Endothelial cell (in vitro differentiated cells): ENCODE measurements around the gene TRABD2B. TPM values are rescaled to one million over a fixed set of nuclear protein-coding genes. Genes with fewer than 3 reads are reported as not detected.

Experiments used
- DNase-seq: peaks from one replicate; pipeline ENCODE4 v3.0.0; 2021; ENCODE audit warnings: low spot score
- H3K27ac Mint-ChIP-seq: one replicate; pipeline ENCODE4 v1.8.0; 2021; ENCODE audit warnings: mixed read lengths, inconsistent platforms; ENCODE audit not compliant: unreplicated experiment
- H3K27me3 Mint-ChIP-seq: one replicate; pipeline ENCODE4 v1.8.0; 2021; ENCODE audit warnings: mild to moderate bottlenecking, moderate library complexity, mixed read lengths, inconsistent platforms; ENCODE audit not compliant: unreplicated experiment
- H3K36me3 Mint-ChIP-seq: one replicate; pipeline ENCODE4 v1.8.0; 2021; ENCODE audit warnings: mild to moderate bottlenecking, low read depth, mixed read lengths, inconsistent platforms; ENCODE audit not compliant: unreplicated experiment
- H3K4me1 Mint-ChIP-seq: one replicate; pipeline ENCODE4 v1.8.0; 2021; ENCODE audit warnings: mild to moderate bottlenecking, mixed read lengths, inconsistent platforms; ENCODE audit not compliant: unreplicated experiment
- H3K4me3 Mint-ChIP-seq: one replicate; pipeline ENCODE4 v1.8.0; 2021; ENCODE audit warnings: mild to moderate bottlenecking, mixed read lengths, inconsistent platforms; ENCODE audit not compliant: unreplicated experiment
- H3K9me3 Mint-ChIP-seq: one replicate; pipeline ENCODE4 v1.8.0; 2021; ENCODE audit warnings: mixed read lengths, inconsistent platforms; ENCODE audit not compliant: unreplicated experiment
- CTCF ChIP-seq: fragments of 200-600 bp; sonication (generic); IDR thresholded peaks from one replicate; pipeline ENCODE4 v1.5.0; 2021; ENCODE audit warnings: antibody characterized with exemption; ENCODE audit not compliant: unreplicated experiment
- total RNA-seq: library from RNA; stranded (reverse); fragmentation: NEBNext Ultra II Directional; extraction: Animal tissue kit (Norgen Biotek cat#: 25700); gene quantifications from one replicate; pipeline ENCODE4 v1.2.1, GENCODE V29; 2021; ENCODE audit not compliant: unreplicated experiment

Gene TRABD2B
- total RNA-seq, 1 donor from 2014 or later: 1.0 TPM

- no peak overlapping the region for H3K27ac Mint-ChIP-seq
- TF ChIP-seq CTCF: no peak
- no peak for DNase-seq
- H3K27me3 Mint-ChIP-seq: peaks cover 9% of the 10 kb centered on the region
- H3K4me1 Mint-ChIP-seq: peaks cover 6% of the 10 kb centered on the region
- H3K9me3 Mint-ChIP-seq: no peaks in the 10 kb centered on the region
- no peak overlapping the region for H3K4me3 Mint-ChIP-seq
- H3K36me3 Mint-ChIP-seq: no peaks in the 10 kb centered on the region
Observed at GRCh38 chr1:47772960-47773682, 224.1 kb downstream of the TRABD2B start.

GRCh38 chr1:47772281-47772680 is 224.9 kb downstream of the TRABD2B start:
- Mint-ChIP-seq H3K36me3 (no peaks in the 10 kb centered on the region), H3K9me3 (no peaks in the 10 kb centered on the region), H3K4me3 (no peak overlapping the region), H3K27me3 (peaks cover 9% of the 10 kb centered on the region), H3K27ac (no peak overlapping the region), H3K4me1 (peaks cover 4% of the 10 kb centered on the region)
- no peak for TF ChIP-seq CTCF
- no peak for DNase-seq

- Mint-ChIP-seq H3K27ac (no peak overlapping the region), H3K36me3 (no peaks in the 10 kb centered on the region), H3K4me1 (peaks cover 6% of the 10 kb centered on the region), H3K27me3 (peaks cover 9% of the 10 kb centered on the region), H3K4me3 (no peak overlapping the region), H3K9me3 (no peaks in the 10 kb centered on the region)
- DNase-seq: no peak
- no peak for TF ChIP-seq CTCF
Observed at GRCh38 chr1:47771751-47772150, 225.4 kb downstream of the TRABD2B start.

DNA sequence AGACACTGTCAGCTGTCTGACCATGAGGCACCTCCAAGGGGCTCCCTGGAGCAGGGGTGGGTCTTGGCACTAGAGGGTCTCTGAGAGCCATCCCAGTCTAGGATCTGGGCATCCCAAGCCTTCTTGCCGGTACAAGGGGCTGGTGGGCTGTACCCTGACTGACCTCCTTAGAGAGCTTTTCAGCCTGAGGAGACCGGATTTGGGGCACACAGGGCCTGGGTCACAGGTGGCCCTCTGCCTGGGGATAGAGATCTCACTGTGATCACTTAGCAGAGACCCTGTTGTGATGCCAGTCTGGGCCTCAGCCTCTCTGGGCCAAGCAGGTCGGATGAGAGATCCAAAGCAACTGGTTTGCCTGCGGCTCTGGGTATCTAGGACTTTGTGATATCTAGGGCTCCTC is 227.2 kb downstream of the TRABD2B start:
- no peaks in the 10 kb centered on the region for H3K9me3 Mint-ChIP-seq
- TF ChIP-seq CTCF: no peak
- peaks cover 9% of the 10 kb centered on the region for H3K27me3 Mint-ChIP-seq
- no peak for DNase-seq
- H3K27ac Mint-ChIP-seq: no peak overlapping the region
- peaks cover 9% of the 10 kb centered on the region for H3K4me1 Mint-ChIP-seq
- no peaks in the 10 kb centered on the region for H3K36me3 Mint-ChIP-seq
- H3K4me3 Mint-ChIP-seq: no peak overlapping the region

- Mint-ChIP-seq H3K27me3 (peaks cover 9% of the 10 kb centered on the region), H3K4me1 (peaks cover 9% of the 10 kb centered on the region), H3K4me3 (no peak overlapping the region), H3K36me3 (no peaks in the 10 kb centered on the region), H3K27ac (no peak overlapping the region), H3K9me3 (no peaks in the 10 kb centered on the region)
- TF ChIP-seq CTCF: no peak
- DNase-seq: no peak
Observed at GRCh38 chr1:47769295-47769694, 227.9 kb downstream of the TRABD2B start.
